T-cell (primary cell): ENCODE results near the gene PLBD1. TPM values are rescaled to one million over a fixed set of nuclear protein-coding genes. Genes with fewer than 3 reads are reported as not detected.

Experiments used
- ATAC-seq, 4 experiments: fragments of 200-7000 bp in 3 of 4; fragments of 150-1000 bp in 1 of 4; cut with Tn5 transposase; replicated peaks in 1 of 4; 1 replicate in 3 of 4; 2 replicates in 1 of 4; pipeline ENCODE4 v1.10.0; 2021; ENCODE audit warnings: moderate library complexity in 3 of 4, mild to moderate bottlenecking in 2 of 4, moderate number of reproducible peaks in 1 of 4
- CTCF ChIA-PET, 2 donors: fragments of 300-600 bp; sonication (Branson Sonifier 250); formaldehyde crosslinking; loops; one replicate each; lab custom pipeline; 2022; ENCODE audit warnings: antibody characterized with exemption in 2 of 2; lab: Charles Lee
- POLR2A ChIA-PET, 2 donors: fragments of 300-600 bp; sonication (Branson Sonifier 250); formaldehyde crosslinking; loops; one replicate each; lab custom pipeline; 2022; ENCODE audit warnings: antibody characterized with exemption in 2 of 2; lab: Charles Lee
- DNase-seq, 35 experiments: peaks; one replicate each; pipeline versions ENCODE4 v3.0.0 to v3.0.0-alpha.2; 2013 to 2023
- H3K27ac ChIP-seq: one replicate; pipeline ENCODE4 v1.5.1; 2013; ENCODE audit warnings: low read length
- H3K27me3 ChIP-seq, 2 experiments: replicated peaks in 1 of 2; 1 replicate in 1 of 2; 2 replicates in 1 of 2; pipeline versions ENCODE4 v1.6.1 to v1.7.0; 2013; ENCODE audit warnings: low read length in 1 of 2, mixed read lengths in 1 of 2; ENCODE audit not compliant: control insufficient read depth in 2 of 2, insufficient read depth in 2 of 2; ENCODE audit errors: extremely low read depth in 1 of 2
- H3K36me3 ChIP-seq, 2 donors: 1 replicate in 1 of 2; 2 replicates in 1 of 2; pipeline versions ENCODE4 v1.6.1 to v1.7.0; 2013; ENCODE audit warnings: low read length in 1 of 2; ENCODE audit not compliant: control insufficient read depth in 2 of 2, insufficient read depth in 1 of 2; ENCODE audit errors: extremely low read depth in 1 of 2
- H3K4me1 ChIP-seq, 2 experiments: 1 replicate in 1 of 2; 2 replicates in 1 of 2; pipeline versions ENCODE4 v1.6.1 to v1.7.0; 2013; ENCODE audit warnings: low read length in 2 of 2, mixed read lengths in 1 of 2; ENCODE audit not compliant: insufficient read depth in 2 of 2, control insufficient read depth in 1 of 2; ENCODE audit errors: extremely low read depth in 1 of 2
- H3K4me3 ChIP-seq, 2 donors: 1 replicate in 1 of 2; 2 replicates in 1 of 2; pipeline versions ENCODE4 v1.5.1 to v1.7.0; 2013; ENCODE audit warnings: mild to moderate bottlenecking in 2 of 2, low read length in 1 of 2, moderate library complexity in 1 of 2; ENCODE audit not compliant: control insufficient read depth in 1 of 2; ENCODE audit errors: extremely low read depth in 1 of 2
- H3K9me3 ChIP-seq: 2 replicates; pipeline ENCODE4 v1.7.0; 2013
- H3K27ac Mint-ChIP-seq, 2 donors: one replicate each; pipeline ENCODE4 v1.8.0; 2020 to 2021; ENCODE audit warnings: mild to moderate bottlenecking in 2 of 2, mixed read lengths in 2 of 2
- H3K27me3 Mint-ChIP-seq, 2 donors: one replicate each; pipeline ENCODE4 v1.8.0; 2021 to 2022; ENCODE audit warnings: mixed read lengths in 2 of 2
- H3K36me3 Mint-ChIP-seq: one replicate; pipeline ENCODE4 v1.8.0; 2021; ENCODE audit warnings: mixed read lengths
- H3K4me1 Mint-ChIP-seq, 3 donors: one replicate each; pipeline ENCODE4 v1.8.0; 2020 to 2022; ENCODE audit warnings: mixed read lengths in 3 of 3, mild to moderate bottlenecking in 1 of 3
- H3K4me3 Mint-ChIP-seq, 3 donors: one replicate each; pipeline ENCODE4 v1.8.0; 2020 to 2022; ENCODE audit warnings: mild to moderate bottlenecking in 3 of 3, mixed read lengths in 3 of 3, moderate library complexity in 3 of 3
- H3K9me3 Mint-ChIP-seq, 3 donors: one replicate each; pipeline ENCODE4 v1.8.0; 2020 to 2022; ENCODE audit warnings: mixed read lengths in 3 of 3
- WGBS: methylation state at CpG from one replicate; pipeline ENCODE4 v1.1.5; 2013; ENCODE audit warnings: missing lambda C conversion rate; ENCODE audit not compliant: insufficient coverage; 5-methylcytosine and 5-hydroxymethylcytosine counted together
- total RNA-seq, 35 experiments: library from RNA in 6 of 35; stranded (reverse) in 6 of 35; fragments of 120-200 nt in 1 of 35; gene quantifications; one replicate each; pipeline versions ENCODE4 v1.2.1 to v1.2.4 and lab custom pipeline; 2013 to 2026

PLBD1 gene
- total RNA-seq, 5 donors from 2014 or later (not counting 1 experiment from before 2014, with no cell fraction given), result 0.13 to 0.57 (median 0.20) TPM

- no CpG with 5 or more reads among the region's 6 CpGs for WGBS
- ChIA-PET POLR2A (no interaction called here), CTCF (no interaction called here)
- H3K27me3 ChIP-seq, result peaks cover 0 to 8% of the 10 kb centered on the region in 2 experiments
- no peaks in the 10 kb centered on the region for H3K4me1 ChIP-seq
- Mint-ChIP-seq H3K9me3 (no peaks in the 10 kb centered on the region), H3K4me1 (no peaks in the 10 kb centered on the region), H3K36me3 (no peaks in the 10 kb centered on the region), H3K27ac (no peak overlapping the region), H3K4me3 (no peak overlapping the region), H3K27me3 (peaks cover 4 to 13% of the 10 kb centered on the region in 2 donors)
- no peak for ATAC-seq
- DNase-seq, result no peak
- no peak overlapping the region for H3K4me3 ChIP-seq
- no peaks in the 10 kb centered on the region for H3K9me3 ChIP-seq
- H3K36me3 ChIP-seq, result no peaks in the 10 kb centered on the region
- H3K27ac ChIP-seq, result no peak overlapping the region
Measured at GRCh38 chr12:14548609-14549008, 19.1 kb downstream of the PLBD1 start.

GRCh38 chr12:14547571-14547970 lies 20.1 kb downstream of the PLBD1 start:
- 56% methylated on average over 1 of the region's 4 CpGs for WGBS
- DNase-seq (no peak), ATAC-seq (no peak)
- Mint-ChIP-seq H3K9me3 (no peaks in the 10 kb centered on the region), H3K27me3 (peaks cover 4 to 9% of the 10 kb centered on the region in 2 donors), H3K36me3 (no peaks in the 10 kb centered on the region), H3K4me3 (no peak overlapping the region), H3K4me1 (no peaks in the 10 kb centered on the region), H3K27ac (no peak overlapping the region)
- Histone ChIP-seq H3K27ac (no peak overlapping the region), H3K9me3 (no peaks in the 10 kb centered on the region), H3K36me3 (no peaks in the 10 kb centered on the region), H3K27me3 (peaks cover 0 to 2% of the 10 kb centered on the region in 2 experiments), H3K4me1 (no peaks in the 10 kb centered on the region), H3K4me3 (no peak overlapping the region)
- POLR2A ChIA-PET, result no interaction called here
- CTCF ChIA-PET, result interaction anchor here in 1 of 2 donors (0.6 to 0.7 kb wide), 2 partner anchors 21 to 880 kb away, joined by 3 to 7 read pairs; no protein-coding TSS in a partner anchor

GRCh38 chr12:14545144-14546124 lies 22.2 kb downstream of the PLBD1 start:
- 100% methylated on average over 2 of the region's 7 CpGs for WGBS
- H3K4me3 ChIP-seq, result no peak overlapping the region
- ChIA-PET CTCF (no interaction called here), POLR2A (no interaction called here)
- DNase-seq, result no peak
- no peak for ATAC-seq
- Mint-ChIP-seq H3K36me3 (no peaks in the 10 kb centered on the region), H3K4me1 (no peaks in the 10 kb centered on the region), H3K9me3 (no peaks in the 10 kb centered on the region), H3K4me3 (no peak overlapping the region), H3K27ac (no peak overlapping the region), H3K27me3 (peaks cover 4 to 8% of the 10 kb centered on the region in 2 donors)
- no peaks in the 10 kb centered on the region for H3K27me3 ChIP-seq
- no peak overlapping the region for H3K27ac ChIP-seq
- no peaks in the 10 kb centered on the region for H3K4me1 ChIP-seq
- H3K9me3 ChIP-seq, result no peaks in the 10 kb centered on the region
- H3K36me3 ChIP-seq, result no peaks in the 10 kb centered on the region

GRCh38 chr12:14540801-14541462 lies 26.8 kb downstream of the PLBD1 start:
- no CpG with 5 or more reads among the region's 4 CpGs for WGBS
- no peaks in the 10 kb centered on the region for H3K27me3 ChIP-seq
- Mint-ChIP-seq H3K4me1 (no peaks in the 10 kb centered on the region), H3K36me3 (no peaks in the 10 kb centered on the region), H3K4me3 (no peak overlapping the region), H3K27ac (no peak overlapping the region), H3K27me3 (peaks cover 0 to 3% of the 10 kb centered on the region in 2 donors), H3K9me3 (no peaks in the 10 kb centered on the region)
- ATAC-seq, result no peak
- H3K4me1 ChIP-seq, result no peaks in the 10 kb centered on the region
- ChIA-PET POLR2A (interaction anchor here in 1 of 2 donors (0.5 to 0.7 kb wide), 2 partner anchors 251 to 288 kb away, joined by 3 to 6 read pairs; no protein-coding TSS in a partner anchor), CTCF (no interaction called here)
- no peak for DNase-seq
- no peaks in the 10 kb centered on the region for H3K36me3 ChIP-seq
- no peak overlapping the region for H3K4me3 ChIP-seq
- H3K27ac ChIP-seq, result no peak overlapping the region
- no peaks in the 10 kb centered on the region for H3K9me3 ChIP-seq

GRCh38 chr12:14537088-14537487 lies 30.6 kb downstream of the PLBD1 start:
- H3K27ac ChIP-seq, result no peak overlapping the region
- H3K9me3 ChIP-seq, result no peaks in the 10 kb centered on the region
- H3K36me3 ChIP-seq, result no peaks in the 10 kb centered on the region
- H3K27me3 Mint-ChIP-seq, result peaks cover 0 to 3% of the 10 kb centered on the region in 2 donors
- no peaks in the 10 kb centered on the region for H3K36me3 Mint-ChIP-seq
- H3K27me3 ChIP-seq, result peaks cover 0 to 2% of the 10 kb centered on the region in 2 experiments
- no peak for DNase-seq
- no peaks in the 10 kb centered on the region for H3K4me1 ChIP-seq
- H3K9me3 Mint-ChIP-seq, result no peaks in the 10 kb centered on the region
- H3K27ac Mint-ChIP-seq, result no peak overlapping the region
- ChIA-PET CTCF (interaction anchor here in 1 of 2 donors (0.6 kb wide), 1 partner anchor 103 kb away, joined by 3 read pairs; no protein-coding TSS in a partner anchor), POLR2A (interaction anchor here in 1 of 2 donors (0.6 kb wide), 1 partner anchor 346 kb away, joined by 11 read pairs; no protein-coding TSS in a partner anchor)
- whole genome bisulfite sequencing, result 100% methylated on average over 4 of the region's 5 CpGs
- no peak for ATAC-seq
- H3K4me3 ChIP-seq, result no peak overlapping the region
- H3K4me3 Mint-ChIP-seq, result no peak overlapping the region
- no peaks in the 10 kb centered on the region for H3K4me1 Mint-ChIP-seq

GRCh38 chr12:14532152-14532551 lies 35.5 kb downstream of the PLBD1 start:
- DNase-seq (no peak), ATAC-seq (no peak)
- Histone ChIP-seq H3K9me3 (no peaks in the 10 kb centered on the region), H3K27ac (no peak overlapping the region), H3K4me1 (no peaks in the 10 kb centered on the region), H3K4me3 (no peak overlapping the region), H3K27me3 (peaks cover 0 to 2% of the 10 kb centered on the region in 2 experiments), H3K36me3 (no peaks in the 10 kb centered on the region)
- Mint-ChIP-seq H3K36me3 (no peaks in the 10 kb centered on the region), H3K27ac (no peak overlapping the region), H3K4me1 (no peaks in the 10 kb centered on the region), H3K27me3 (peaks cover 0 to 2% of the 10 kb centered on the region in 2 donors), H3K4me3 (no peak overlapping the region), H3K9me3 (no peaks in the 10 kb centered on the region)
- whole genome bisulfite sequencing, result 84% methylated on average over 10 of the region's 10 CpGs
- ChIA-PET CTCF (no interaction called here), POLR2A (no interaction called here)
